Activated CD4-positive, alpha-beta T cell treated with anti-CD3 and anti-CD28 coated beads, Interleukin-2, amount 50 U/mL, for 4 hours (primary cell): ENCODE measurements around the gene ATAD3C.
"Not testable (repeated sequence)": the region's sequence is repeated elsewhere in the genome, so short reads cannot be mapped to it uniquely, and the experiment has no call there.

Experiments
- DNase-seq, 2 experiments: peaks; one replicate each; pipeline ENCODE4 v3.0.0-alpha.2; 2020

ATAD3C gene, protein sequence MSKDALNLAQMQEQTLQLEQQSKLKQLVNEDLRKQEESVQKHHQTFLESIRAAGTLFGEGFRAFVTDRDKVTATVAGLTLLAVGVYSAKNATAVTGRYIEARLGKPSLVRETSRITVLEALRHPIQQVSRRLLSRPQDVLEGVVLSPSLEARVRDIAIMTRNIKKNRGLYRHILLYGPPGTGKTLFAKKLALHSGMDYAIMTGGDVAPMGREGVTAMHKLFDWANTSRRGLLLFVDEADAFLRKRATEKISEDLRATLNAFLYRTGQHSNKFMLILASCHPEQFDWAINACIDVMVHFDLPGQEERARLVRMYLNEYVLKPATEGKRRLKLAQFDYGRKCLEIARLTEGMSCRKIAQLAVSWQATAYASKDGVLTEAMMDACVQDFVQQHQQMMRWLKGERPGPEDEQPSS

DNA sequence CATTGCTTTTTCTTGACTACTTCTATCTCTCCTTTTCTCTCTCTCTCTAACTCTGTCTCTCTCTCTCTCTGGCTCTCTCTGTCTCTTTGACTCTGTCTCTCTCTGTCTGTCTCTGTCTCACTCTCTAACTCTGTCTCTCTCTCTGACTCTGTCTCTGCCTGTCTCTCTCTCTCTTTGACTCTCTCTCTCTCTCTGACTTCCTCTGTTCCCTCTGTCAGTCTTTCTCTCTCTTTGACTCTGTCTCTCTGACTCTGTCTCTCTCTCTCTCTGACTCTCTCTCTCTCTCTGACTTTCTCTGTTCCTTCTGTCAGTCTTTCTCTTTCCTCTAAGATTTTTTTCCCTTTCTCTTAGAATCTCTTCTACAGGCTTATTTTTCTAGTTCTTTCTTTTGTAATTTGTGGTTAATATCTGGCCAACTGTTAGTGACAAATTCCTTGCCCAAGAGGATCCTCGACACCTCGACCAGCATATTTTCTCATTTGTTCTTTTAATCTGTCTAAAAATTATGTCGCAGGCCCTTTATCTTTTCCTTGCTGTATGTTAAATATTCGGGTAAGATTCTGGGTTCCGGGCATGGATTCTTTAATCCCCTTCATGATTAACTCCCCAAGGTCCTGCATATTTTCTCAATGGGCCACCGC lies at the start of gene ATAD3C:
ATAD3C (plus strand) TSS at position 591 of the 641 bp plus-strand sequence. CDS start 995 bp downstream, outside the sequence.
- DNase-seq: no peak

DNA sequence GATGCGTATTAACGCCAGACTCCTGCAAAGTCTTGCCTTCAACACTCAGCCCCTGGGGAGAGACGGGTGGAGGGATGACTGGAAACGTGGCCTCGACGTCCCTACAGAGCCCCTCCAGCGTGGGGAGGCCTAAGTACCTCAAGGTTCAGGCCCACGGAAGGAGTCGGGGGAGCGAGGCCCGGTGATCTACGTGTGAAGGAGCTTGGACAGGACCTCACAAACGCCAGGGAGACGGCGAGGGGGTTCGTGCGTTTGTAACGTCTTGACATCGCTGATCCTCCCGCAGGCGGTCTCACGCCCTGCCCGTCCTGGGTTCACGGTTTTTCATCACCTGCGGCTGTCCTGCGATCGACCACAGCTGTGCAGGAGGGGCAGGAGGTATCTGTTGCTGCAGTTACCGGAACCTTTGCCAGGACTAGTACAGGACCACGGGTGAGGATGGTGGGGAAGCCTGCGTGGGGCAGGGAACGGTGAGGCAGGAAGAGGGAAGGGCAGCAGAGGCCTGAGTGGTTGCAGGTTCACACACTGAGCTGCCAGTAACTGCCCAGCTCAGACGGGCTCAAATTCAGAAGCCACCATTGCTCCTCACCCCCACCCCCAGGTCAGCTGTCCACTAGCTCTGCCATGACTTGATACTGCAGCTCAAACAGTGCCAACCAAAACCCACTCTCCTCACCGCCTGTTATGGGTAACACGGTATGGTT lies 49.5 kb upstream of the ATAD3C start:
- no peak for DNase-seq

DNA sequence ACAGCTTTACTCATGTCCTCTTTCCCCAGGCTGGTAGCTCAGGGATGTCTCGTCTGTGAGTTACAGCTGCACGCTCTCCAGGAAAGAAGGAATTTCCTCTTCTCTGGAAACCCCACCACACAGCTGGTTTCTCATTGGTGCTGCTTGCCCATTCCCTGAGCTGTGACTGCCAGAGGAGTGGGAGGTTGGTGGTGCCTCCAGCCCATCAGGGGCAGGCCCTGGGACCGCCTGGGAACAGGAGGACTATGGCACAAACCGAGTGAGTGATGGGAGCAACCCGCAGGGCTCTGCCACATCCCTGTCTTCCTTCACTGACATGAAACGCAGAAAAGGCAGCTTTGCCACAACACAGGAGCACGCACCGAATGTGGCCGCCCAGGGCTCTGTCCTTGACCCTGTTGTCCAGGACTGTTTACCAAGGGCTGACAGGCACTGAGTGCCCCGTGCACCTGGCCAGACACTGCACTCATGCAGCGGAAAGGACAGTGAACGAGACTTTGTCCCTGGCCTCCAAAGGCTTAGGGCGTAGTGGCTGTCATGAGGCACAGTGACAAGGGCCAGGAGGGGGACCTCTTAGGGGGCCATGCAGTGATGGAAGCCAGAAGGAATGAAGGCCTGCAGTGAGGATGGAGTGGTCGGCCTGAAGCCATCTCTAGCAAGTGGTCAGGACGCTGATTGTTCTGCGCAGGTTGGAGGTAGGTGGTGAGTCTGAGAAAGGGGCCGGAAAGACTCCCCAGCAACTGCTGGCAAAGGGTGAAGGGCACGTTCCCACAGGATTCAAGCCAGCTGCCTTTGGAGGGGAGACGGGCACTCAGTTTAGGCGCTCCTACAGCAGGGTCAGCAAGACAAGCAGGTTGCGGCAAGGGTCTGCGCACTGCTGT lies 48.7 kb upstream of the ATAD3C start:
- no peak for DNase-seq

DNA sequence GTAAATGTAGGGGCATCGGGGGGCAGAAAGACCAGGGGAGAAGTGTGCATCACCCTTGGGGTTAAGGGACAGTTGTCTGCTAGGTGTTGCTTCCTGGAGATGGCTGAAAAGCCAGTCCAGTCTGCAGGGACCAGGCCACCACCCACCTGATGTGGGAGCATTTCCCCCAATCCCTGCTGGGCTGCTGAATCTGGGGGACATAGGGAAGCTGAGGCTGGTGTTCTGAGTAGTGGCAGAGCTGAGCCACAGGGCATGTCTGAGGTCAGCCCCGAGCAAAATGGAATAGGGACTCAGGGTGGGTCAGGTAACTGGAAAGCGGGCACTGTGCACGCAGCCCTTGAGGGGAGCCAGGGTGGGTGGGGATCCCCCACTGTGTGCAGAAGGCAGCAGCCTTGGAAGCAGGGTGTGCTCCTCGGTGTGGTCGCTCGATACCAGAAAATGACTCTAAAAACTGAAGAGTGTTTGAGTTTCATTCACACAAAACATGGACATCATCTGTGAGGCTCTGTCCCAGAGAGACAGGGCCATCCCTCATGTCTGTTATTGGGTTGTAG lies 48.0 kb upstream of the ATAD3C start:
- no peak for DNase-seq

DNA sequence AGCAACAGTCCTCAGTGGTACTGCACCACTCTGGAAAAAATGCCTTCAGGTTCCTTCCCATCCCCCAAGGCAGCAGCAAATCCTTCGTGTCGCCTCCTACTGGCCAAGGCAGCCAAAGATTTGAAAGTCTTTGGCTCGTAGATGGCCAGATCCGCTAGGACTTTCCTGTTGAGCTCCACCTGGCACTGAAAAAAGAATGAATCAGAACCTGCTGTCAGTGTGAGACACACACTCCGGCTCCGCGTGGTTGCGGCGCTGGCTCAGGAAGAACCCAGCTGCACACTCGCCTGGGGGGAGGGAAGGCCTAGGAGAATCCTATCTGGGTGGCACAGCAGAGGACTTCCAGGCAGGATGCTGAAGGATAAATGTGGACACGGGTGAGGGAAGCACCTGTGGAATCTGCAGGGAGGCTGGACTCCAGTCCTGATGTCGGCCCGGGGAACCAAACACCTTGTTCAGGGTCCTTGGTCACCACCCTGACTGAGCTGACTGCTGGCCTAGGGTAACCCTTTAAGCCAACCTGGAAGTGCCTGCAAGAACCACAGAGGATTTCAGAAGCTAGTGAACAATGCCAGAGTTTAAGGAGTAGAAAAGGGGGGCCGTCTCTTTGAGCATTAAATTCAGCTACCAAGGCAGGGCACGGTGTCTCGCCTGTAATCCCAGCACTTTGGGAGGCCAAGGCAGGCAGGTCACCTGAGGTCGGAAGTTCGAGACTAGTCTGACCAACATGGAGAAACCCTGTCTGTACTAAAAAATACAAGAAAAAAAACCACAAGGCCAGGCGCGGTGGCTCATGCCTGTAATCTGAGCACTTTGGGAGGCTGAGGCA lies 47.2 kb upstream of the ATAD3C start:
- DNase-seq: peak; percentile 29 to 32

DNA sequence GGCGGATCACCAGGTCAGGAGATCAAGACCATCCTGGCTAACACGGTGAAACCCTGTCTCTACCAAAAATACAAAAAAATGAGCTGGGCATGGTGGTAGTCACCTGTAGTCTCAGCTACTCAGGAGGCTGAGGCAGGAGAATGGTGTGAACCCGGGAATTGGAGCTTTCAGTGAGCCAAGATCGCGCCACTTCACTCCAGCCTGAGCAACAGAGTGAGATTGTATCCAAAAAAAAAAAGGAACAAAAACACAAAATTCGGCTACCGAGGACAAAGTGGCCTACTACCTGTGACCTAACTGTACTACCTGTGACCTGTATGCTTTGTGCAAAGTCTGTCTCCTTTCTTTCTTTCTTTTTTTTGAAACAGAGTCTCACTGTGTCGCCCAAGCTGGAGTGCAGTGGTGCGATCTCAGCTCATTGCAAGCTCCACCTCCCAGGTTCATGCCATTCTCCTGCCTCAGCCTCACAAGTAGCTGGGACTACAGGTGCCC lies 46.5 kb upstream of the ATAD3C start:
- not testable (repeated sequence) for DNase-seq

DNA sequence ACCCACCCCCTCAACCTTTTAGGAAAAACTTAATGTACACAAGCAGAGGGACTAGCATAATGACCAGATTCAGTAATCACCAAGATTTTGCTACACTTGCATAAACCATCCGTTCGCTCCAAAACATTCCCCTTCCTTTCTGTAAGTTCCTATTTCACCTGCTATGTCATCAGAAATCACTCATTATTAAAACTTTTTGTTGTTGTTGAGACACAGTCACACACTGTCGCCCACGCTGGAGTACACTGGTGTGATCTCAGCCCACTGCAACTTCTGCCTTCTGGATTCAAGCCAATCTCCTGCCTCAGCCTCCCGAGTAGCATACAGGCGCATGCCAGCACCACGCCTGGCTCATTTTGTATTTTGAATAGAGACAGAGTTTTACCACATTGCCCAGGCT lies 45.8 kb upstream of the ATAD3C start:
- DNase-seq: no peak

DNA sequence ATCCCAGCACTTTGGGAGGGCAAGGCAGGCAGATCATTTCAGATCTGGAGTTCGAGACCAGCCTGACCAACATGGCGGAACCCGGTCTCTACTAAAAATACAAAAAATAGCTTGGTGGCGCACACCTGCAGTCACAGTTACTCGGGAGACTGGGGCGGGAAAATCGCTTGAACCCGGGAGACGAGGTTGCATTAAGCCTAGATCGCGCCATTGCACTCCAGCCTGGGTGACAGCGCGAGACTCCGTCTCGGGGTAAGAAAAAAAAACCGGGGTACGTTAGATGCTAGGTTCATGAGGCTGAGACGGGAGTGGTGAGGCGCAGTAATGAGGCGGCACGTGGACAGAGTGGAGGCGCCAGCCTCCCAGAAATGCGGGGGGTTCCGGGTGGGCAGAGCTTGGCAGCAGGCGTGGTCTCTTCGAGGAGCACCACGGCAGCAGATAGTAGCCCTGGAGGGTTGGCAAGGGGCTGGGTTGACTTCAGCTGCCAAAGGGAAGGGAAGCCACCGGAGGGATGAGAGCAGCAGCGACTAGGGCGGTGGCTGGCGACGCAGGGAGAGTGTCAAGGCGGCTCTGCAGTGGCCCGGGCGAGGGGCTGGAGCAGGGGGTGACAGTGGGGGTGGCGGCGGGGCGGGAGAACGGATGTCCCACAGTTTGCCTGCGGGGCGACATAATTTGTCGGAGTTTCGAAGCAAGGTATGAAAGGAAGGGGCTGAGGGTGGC lies 43.2 kb upstream of the ATAD3C start:
- no peak for DNase-seq

DNA sequence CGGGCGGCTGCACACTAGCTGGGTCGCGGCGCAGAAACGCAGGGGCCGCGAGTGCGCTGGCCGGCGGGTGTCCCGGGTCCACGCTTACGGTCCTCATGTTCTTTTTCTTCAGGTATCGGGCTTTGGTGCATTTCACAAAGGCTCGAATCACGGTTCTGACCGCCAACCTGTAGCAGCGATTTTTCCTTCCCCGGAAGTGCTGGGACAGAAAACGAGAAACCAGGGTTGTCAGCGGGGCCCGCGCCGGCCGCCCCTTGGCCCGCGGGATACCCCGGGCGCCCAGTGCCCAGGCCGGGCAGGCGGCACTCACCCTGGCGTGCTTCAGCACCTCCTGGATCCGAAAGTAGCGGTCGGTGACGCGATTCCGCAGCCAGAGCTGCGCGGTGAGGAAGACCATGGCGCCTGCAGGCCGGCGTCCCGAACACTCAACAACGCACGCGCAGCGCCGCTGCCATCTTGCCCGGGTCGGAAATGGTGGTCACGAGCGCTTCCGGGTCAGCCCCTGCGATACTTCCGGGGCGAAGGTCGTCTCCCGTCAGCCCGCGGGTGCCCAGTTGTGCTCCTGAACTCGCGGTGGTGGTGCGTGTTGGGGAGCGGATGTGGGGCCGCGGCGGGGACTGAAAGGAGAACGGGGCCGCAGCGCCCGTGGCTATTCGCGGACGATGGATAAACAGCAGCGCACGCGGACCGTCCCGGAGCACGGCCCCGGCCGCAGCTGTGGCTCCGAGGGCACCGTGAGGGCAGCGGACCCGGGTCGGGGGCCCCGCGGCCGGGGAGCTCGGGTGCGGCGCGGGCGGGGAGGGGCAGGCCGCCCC lies 42.5 kb upstream of the ATAD3C start, which contains the start of gene MRPL20:
MRPL20 (minus strand) TSS at position 473 of the 815 bp plus-strand sequence; CDS start at position 397, 76 bp downstream.
- DNase-seq: peak; percentile 93 to 94

DNA sequence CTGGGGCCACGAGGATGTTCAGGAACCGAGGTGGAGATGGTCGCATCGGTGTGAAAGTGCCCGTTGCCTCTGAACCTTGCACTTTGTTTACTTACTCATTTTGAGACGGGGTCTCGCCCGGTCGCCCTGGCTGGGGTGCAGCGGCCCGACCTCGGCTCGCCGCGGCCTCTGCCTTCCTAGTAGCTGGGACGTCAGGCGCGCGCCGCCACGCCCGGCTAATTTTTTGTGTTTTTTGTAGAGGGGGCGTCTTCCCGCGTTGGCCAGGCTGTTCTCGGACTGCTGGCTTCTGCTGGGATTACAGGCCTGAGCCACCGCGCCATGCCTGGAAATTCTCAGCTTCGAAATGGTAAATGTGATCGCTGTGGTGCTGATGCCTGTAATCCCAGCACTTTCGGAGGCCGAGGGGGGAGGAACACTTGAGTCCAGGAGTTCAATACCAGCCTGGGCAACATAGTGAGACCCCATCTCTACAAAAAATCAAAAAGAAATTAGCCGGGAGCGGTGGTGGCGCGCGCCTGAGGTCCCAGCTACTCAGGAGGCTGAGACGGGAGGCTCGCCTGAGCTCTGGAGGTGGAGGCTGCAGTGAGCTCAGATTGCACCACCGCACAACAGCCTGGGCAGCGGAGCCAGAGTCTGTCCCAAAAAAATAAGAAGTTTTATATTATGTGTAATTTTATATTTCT lies 41.7 kb upstream of the ATAD3C start:
- DNase-seq: no peak

DNA sequence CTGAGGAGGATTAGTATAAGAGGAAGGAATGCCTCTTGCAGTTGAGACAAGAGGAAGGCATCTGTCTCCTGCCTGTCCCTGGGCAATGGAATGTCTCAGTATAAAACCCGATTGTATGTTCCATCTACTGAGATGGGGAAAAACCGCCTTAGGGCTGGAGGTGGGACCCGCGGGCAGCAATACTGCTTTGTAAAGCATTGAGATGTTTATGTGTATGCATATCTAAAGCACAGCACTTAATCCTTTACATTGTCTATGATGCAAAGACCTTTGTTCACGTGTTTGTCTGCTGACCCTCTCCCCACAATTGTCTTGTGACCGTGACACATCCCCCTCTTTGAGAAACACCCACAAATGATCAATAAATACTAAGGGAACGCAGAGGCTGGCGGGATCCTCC lies 39.3 kb upstream of the ATAD3C start:
- not testable (repeated sequence) for DNase-seq

DNA sequence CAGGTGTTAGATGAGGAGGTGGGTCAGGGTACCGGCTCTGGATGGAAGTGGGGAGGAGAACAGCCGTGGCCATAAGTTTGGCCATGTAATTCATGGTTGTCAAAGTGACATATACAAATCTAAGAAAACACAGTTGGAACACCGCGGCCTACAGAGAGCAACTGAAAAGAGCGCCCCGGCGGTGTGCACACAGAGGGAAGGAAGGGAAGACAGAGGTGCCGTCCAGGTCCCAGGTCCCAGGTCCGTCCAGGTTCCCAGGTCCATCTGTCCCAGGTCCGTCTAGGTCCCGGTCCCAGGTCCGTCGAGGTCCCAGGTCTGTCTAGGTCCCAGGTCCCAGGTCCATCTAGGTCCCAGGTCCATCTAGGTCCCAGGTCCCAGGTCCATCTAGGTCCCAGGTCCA lies 37.9 kb upstream of the ATAD3C start:
- DNase-seq: no peak

DNA sequence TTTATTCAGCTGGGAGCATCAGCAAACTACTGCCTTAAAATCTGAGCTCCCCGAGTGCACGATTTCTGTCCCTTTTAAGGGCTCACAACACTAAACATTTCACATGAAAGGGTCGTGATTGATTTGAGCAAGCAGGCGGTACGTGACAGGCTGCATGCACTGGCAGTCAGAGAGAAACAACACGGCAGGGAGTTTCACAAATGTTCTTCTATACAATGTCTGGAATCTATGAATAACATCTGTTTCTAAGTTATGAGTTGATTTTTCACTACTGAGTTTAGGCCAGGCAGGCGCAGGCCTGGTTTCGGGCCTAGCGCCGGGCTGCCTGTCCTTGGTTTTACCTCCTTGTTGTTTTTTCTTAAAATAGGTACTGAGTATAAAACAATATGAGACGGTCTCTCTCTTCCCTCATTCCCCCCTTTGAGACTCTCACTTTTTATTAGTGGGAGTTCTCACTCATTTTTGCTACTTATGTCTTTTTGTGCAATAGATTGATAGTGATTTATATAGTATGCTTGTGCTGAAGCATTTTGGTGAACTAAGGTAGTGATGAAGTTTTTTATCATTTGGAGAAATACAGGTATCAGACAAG lies 37.1 kb upstream of the ATAD3C start:
- not testable (repeated sequence) for DNase-seq

DNA sequence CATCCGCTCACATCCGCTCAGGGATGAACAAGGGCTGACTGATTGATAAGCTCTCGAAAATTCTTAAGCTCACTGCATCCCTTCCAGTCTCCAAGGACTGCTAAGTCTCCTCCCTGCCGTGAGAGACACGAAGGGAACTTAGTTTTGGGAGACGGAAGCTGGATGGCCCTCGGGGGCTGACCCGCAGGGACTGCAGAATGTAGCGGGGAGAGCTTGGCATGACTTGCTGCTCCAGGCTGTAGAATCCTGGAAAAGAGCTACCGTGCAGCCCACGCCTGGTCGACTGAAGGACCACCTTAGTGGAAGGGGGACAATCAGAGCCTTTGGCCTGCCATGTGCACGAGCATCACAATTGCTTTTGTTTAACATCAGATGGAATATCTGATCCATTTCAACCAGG lies 33.7 kb upstream of the ATAD3C start:
- no peak for DNase-seq

DNA sequence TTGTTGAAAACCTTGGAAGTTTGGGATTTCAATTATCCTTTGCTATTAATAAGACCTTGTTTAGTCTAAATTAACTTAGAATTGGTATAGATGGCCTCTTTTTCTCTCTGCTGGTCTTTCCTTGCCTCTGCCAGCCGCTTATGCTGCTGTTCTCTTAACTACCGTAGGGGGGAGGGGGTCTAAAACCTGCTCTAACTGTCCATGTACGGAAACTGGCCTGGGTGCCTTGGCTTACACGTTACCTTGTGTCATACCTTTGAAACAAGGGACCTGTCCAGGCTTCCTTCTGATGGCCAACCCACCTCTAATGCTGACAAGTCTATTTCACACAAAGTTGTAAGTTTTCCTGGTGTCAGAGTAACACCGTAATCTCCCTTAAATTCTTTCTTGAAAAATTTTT lies 32.1 kb upstream of the ATAD3C start:
- DNase-seq: not testable (repeated sequence)

DNA sequence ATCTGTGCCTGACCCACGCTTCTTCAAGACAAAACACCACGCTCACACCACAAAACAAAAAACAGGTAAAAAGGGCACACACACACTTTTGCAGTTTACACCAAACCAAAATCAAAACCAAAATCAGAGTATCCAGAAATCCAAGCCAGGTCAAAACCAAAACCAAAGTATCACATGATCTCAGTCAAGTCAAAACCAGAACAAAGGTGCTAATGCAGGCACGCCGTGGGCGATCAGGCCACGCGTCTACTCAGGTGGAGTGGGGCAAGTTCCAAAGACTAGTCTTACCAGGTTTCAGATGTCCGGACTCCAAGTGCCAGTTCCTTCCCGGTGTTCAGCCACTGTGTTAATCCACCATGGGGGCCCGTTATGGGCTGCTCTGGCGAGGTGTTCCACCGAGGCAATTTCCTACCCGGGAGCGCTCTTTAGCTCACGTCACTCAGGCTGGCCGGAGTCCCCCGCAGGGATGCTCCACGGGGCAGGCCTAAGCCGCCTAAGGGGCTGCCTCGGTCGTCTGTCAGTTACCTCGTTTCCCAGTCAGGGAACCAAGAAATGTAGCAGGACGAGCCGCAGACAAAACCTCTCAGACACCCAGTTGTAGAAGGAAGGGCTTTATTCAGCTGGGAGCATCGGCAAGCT lies 31.5 kb upstream of the ATAD3C start:
- not testable (repeated sequence) for DNase-seq

DNA sequence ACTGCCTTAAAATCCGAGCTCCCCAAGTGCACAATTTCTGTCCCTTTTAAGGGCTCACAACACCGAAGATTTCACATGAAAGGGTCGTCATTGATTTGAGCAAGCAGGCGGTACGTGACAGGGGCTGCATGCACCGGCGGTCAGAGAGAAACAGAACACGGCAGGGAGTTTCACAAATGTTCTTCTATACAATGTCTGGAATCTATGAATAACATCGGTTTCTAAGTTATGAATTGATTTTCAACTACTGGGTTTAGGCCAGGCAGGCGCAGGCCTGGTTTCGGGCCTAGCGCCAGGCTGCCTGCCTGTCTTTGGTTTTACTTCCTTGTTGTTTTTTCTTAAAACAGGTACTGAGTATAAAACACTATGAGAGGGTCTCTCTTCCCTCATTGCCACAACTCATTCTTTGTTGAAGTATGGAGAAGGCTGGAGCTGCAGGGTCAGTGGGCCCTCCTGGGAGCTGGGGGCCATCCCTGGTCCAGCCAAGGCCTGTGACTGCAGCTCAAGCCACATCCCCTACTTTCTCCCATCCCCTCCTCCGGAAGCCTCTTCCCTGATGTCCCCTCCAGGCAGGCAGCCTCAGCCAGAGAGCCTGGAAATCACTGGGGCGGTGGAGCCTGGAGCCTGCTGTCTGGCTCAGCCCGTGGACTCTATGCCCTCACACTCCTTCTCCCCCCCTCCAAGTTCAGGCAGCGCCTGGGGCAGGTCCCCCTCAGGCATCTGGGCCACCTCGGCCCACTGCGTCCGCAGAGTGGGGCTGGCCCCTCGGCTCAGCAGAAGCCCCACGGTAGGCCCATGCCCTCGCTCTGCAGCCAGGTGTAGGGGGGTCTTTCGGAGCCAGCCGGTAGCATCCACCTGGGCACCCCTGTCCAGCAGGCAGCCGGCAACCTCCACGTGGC lies 30.8 kb upstream of the ATAD3C start:
- no peak for DNase-seq
